ENCODE results near the gene RCAN3.

RCAN3 gene

DNA sequence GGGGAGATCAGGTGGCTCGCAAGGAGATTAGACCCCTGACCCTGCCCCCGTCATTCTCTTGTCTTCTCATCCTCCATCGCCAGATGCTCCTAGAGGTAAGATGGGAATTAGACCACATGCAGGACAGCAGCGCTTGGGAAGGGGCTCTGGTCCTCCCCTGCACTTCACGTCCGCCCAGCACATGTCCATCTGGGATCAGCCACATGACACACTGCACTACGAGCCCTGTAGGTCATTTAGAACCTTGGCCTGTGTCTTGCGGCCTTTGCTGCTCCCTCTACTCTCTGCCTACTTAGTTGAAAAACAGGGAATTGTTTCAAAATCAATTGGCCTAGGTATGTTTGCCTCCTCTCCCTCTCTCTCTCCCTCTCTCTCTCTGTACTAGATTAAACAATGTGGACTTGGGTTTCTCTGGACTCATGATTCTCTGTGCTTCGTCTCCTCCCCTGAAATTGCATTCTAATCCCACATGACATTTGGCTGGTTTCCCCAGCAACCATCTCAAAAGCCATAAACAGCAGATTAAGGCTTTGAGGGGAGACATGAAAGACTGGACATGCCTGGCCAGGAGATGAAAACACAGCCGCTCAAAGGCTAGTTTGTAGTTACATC is 49.4 kb downstream of the RCAN3 start:
- no peak for DNase-seq

DNA sequence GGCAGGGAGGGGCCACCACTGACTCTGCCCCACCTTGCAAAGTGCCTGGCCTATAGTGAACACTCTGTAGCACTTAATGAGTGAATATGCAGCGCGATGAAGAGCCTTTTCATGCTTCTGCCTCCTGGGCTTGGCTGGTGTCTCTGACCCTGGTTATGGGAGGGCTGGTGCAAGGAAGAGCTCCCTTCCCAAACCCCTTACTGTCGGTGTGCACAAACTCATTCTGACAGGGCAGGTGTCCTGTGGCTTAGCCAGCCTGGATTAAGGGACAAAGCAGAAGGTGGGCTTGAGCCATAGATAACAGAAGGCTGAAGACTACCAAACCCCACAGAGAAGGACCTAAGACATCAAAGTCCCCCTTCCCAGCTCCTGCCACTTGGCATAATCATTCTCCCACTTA is 51.3 kb downstream of the RCAN3 start:
- no peak for DNase-seq

DNA sequence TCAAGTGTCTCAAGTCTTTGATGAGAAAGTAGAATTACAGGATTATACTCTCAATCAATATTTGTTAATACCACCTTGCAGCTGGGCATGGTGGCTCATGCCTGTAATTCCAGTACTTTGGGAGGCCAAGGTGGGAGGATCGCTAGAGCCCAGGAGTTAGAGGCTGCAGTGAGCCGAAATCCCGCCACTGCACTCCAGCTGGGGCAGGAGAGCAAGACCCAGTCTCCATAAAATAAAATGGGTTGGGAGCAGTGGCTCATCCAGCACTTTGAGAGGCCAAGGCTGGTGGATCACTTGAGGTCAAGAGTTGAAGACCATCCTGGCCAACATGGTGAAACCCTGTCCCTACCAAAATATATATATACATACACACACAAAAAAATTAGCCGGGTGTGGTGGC is 52.1 kb downstream of the RCAN3 start:
- no peak for DNase-seq

DNA sequence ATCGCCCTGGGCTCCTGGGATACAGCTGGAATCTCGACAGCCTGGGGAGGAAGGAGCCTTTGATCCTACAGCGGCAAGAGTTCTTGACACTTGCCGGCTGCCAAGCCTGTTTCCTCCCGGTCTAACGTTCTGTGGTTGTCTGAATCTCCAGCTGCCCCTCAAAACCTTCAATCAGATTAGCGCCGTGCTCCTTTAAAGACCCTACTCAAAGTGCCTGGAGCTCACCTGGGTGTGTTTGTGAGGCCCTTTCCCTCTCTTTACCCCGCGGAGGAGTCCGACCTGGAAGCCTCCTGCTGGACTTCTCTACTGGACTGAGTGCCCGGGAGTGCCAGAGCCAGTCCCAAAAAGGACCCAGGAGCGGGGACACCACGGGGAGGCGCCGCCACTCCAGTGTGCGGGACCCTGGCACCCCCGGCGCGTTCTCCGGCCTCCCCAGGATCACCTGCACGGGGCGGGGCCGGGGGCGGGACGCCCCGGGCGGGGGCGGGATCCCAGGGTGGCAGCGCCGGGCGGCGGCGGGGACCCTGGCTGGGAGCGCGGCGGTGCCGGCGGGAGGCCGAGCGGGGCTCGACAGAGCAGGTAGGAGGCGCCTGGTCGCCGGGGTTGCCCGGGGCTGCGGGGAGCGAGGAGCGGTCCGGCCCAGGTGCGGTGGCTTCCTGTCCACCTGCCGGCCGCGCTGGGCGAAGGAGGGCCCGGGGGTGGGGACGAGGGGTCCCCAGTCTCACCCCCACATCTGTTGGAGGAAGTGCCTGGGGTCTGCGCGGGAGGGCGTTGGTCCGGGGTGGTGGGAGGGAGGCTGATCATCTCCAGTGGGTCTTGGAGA is 53.2 kb downstream of the RCAN3 start, which contains the start of gene NCMAP:
NCMAP (plus strand) TSS at position 497 of the 823 bp plus-strand sequence. CDS start 39,344 bp downstream, outside the sequence.
- peak; percentile 22 to 64 (median 56) for DNase-seq

DNA sequence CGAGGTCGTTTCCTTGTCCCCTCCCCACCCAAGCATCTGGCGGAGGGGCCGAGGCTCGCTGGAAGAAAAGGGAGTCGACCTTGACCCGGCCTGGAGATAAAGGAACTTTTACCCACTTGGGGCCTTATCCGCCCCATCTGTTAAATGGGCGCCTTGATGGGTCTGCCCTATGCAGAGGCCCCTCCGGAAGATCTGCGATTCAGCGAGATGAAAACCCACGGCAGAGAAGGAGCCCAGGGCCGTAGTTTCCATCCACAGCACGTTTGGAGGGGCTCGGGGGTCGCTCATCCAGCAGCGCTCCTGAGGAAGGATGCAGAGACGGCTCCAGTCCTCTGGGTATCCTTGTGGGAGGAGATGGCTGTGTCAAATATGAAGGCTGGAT is 53.8 kb downstream of the RCAN3 start:
- DNase-seq: no peak

DNA sequence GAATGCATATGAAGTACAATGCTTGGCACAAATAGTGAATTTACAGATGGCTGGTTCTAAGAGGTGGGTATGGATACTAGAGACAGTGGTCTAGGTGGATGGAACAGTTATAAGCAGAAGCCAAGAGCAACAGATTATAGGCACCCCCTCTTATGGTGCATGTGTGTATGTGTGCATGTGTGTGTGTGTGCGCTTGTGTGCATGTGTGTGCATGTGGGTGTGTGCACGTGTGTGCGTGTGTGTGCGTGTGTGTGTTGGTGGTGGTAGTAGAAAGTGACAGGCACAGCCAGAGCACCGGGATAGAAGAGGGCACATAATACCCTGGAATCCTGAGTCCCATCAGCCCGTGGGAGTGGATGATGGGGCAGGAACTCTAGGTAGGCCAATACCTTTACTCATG is 54.6 kb downstream of the RCAN3 start:
- DNase-seq: no peak

DNA sequence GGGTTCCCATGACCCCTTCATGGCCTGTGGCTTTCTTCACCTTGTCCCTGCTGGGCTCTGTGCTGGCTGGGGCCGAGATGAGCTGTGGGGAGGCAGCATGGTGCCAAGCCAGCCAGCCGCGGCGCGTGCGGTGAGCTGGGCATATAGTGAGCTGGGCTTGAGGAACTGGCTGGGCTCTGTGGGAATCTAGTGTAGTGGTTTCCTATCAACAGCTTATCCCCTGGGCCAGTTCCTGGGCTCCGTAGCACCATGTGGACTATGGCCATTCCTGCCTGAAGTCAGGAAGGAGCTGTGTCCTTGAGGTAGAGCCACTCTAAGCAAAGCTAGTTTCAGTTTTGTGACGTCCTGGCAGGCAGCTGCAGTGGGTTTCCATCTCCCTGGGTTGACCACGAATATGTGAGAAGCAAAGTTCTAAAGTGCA is 55.1 kb downstream of the RCAN3 start:
- no peak for DNase-seq

DNA sequence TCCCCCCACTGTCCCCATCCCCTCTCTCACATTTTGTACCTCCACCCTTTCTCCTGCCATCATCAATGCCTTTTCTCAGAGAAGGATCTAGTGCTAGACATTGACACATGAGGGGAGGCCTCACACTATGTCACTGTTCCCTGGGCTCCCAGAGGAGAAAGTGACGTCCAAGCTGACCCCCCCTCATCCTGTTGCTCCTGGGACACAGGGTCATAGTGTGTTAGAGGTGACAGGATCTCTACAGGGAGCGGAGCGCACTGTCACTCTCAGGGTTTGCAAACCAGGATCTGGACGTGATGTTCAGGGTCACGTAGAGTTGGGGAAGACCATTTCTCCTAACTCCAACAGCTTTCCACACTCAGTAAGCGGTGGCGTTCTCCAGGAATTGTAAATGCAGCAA is 55.8 kb downstream of the RCAN3 start:
- no peak for DNase-seq

DNA sequence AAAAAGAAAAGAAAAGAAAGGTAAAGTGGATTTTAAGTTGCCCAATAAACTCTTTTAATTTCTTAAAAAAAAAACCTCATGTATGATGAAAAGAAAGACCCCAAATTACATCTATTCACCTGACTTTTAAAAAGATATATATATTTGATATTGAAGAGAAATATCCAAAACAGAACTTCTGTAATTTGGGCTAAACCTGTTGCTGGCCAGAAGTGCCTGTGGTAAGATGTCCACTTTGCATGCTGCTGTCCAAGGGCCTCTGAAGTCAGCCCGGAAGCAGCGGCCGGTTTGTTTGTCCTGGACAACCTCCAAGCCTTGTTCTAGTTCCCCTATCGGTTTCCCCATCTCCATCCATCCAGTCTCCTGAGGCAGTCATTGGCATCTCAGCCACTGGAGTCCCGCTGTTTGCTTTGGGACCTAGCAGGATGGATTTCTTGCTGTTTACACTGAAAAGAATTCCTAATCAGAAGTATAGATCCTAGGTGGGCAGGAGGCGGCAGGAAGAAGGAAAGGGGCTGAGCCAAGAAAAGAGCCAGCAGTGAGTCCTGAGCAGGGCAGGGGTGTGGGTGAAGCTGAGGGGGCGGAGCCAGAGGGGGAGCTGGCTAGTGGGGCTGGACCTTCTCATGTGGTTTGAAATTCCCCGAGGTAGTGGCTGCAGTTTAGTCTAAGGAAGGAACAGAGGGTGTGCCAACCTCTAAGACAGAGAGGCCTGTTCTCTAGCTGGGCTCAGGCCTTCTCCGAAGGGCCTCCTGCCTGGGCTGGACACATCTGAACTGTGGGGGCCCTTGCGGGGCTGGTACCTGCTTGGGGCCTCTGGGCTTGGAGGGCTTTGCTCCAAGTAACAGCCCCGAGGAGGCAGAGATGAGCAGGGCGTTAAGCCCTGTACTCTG is 56.5 kb downstream of the RCAN3 start:
- no peak for DNase-seq

DNA sequence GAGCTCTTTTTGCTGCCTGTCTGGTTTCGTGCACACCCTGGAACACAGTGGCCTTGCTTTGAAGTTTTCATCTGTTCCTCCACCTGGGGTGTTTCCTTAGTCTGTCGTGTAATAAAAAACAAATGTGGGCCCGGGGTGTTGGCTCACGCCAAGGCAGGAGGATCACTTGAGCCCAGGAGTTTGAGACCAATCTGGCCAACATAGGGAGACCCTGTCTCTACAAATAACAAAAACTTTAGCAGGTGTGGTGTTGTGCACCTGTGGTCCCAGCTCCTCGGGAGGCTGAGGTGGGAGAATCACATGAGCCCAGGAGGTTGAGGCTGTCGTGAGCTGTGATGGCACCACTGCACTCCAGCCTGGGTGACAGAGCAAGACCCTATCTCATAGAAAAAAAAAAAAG is 57.7 kb downstream of the RCAN3 start:
- no peak for DNase-seq

DNA sequence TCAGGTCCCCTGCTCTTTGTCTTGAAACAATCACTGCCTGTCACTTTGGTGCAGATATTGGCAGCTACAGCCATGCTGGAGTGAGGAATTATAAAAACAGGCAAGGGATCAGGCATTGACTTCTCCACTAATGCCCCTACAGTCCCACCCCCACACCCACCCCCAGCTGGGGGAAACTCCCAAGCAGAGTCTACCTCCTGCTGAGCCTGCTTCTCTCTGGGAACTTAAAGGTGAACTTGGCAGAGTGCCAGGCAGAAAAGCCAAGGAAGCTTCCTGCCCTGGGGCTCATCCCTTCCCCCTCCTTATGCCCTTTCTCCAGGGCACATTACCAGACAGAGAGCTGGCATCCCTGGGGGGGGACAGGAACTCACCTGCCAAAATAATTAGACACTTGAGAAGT is 60.0 kb downstream of the RCAN3 start:
- DNase-seq: no peak

DNA sequence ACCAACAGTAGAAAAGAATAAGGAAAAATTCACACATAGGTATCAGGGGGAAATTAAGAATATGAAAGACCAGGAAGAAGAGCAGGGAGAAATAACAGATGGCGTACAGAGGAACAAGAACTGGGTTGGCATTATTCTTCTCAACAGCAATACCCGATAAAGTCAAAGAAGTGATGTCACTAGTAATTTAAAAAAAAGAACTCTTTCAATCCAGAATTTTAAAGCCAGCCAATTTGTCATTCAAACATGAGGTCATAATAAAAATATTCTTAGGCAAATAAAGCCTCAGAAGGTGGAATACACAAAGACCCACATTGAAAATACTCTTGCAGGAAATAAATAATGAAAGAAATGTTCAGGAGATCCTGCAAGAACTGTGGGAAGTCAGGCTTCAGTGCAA is 62.1 kb downstream of the RCAN3 start:
- no peak for DNase-seq

DNA sequence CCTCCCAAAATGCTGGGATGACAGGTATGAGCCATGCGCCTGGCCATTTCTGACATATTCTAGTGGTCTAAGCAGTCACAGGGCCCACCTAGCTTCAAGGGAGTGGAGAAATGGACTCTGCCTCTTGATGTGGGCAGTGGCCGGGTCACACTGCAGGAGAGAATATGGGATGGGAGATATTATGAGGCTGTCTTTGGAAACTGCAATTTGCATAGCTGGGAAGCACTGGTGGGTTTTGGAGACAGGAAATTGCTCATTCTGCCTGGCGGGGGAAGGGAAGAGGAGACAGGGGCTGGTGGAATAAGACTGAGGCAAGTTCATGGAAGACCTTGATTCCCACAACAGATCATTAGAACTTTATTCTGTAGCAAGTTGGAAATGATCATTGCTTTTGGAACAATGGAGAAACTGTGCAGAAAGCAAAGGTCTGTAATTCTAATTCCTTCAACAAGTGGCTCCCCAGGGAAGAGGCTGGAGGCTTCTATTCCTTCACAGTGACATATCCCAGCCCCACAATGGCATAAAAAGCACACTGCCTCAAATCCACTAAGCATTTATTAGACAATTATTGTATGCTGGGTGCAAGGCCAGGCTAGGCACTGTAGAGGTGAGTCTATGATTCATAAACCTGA is 63.7 kb downstream of the RCAN3 start:
- no peak for DNase-seq

DNA sequence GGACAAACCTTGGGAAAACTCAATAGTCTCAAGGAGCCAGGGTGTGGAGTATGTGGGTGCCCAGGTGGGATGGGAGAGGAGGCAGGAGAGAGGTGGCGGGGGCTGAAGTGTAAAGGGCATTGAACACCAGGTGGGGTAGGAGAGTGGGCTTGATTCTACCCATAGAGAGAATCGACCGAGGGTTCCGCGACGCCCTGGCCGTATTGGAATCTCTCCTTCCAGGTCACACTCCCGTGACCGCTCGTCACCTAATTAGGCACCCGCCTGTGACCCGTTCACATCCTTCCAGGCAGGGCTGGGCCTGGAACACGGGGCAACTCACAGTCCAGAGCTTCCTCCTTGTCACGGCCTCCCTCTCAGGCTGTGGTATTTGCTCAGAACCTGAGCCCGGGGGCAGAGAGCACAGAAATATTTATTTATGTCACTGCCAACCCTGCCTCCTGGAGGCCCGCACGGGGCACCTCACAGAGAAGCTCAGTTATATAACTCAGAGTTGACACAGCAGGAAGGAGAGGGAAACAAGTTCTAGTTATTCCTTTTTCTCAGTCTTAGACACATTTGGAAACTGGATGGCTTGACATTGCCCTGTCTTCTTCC is 65.3 kb downstream of the RCAN3 start:
- peak in 3 of 6 experiments; percentile 7 to 13 (median 9) for DNase-seq

DNA sequence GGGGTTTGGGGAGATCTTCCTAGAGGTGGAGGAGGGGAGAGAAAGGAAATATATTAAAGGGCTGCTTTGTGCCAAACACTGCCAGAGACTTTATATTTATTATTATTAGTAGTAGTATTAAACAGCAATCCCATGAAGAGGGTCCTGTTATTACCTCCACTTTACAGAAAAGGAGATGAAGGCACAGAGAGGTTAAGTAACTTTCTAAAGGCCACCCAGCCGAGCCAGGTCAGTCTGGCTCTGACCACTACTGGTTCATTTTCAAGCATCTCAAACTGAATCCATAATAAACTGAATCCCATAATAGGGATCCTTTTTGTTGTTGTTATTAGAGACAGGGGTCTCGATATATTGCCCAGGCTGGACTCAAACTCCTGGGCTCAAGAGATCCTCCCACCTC is 65.8 kb downstream of the RCAN3 start:
- no peak for DNase-seq

DNA sequence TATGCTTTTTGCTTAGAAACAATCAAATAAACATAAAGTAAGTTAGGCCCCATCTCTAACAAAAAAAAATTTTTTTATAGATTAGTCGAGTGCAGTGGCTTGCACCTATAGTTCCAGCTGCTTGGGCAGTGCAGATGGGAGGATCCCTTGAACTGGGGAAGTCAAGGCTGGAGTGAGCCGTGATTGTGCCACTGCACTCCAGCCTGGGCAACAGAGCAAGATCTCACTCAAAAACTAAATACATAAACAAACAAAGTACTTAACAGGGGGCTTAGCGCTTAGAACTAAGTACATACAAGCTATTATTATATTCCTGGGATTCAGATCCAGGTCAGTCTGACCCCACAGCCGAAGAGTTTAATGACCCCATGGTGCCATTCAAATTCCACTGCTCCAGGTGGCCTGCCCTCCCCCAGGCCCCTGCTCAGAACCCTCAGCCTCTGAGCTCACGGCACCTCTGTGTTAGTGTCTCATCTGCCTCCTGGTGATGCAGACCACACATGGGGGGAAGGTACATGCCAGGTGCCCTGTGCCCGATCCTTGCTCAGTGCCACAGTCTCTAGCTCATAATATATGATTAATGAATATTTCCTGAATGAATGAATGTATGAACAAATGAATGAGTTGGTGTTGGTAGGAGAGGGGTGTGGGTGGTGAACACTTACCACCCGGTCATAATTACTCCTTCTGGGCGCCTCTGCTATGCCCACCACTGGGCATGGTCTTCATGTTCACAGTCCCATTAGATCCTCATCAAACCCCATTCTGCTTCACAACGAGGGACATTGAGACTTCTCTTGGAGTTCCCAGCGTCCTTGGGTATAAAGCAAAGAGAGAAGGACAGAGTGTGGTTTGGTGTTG is 67.9 kb downstream of the RCAN3 start:
- DNase-seq: no peak

DNA sequence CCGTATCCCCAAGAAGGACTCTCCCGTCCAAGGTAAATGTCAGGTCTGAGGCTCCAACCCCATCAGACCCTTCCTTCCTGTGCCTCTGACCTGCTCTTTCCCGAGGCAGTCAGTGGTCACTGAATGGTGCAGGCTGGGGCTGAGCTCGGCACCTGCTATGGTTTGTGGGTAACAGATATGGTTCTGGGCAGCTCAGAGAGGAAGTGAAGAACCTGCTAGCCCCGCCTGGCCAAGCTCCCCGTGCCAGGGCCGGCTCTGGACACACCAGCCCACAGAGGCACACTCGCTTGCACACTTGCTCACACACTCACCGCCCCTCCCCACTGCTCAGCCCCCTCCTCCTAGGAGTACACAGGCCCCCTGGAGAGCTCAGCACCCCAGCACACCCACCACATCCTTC is 69.7 kb downstream of the RCAN3 start:
- no peak for DNase-seq

DNA sequence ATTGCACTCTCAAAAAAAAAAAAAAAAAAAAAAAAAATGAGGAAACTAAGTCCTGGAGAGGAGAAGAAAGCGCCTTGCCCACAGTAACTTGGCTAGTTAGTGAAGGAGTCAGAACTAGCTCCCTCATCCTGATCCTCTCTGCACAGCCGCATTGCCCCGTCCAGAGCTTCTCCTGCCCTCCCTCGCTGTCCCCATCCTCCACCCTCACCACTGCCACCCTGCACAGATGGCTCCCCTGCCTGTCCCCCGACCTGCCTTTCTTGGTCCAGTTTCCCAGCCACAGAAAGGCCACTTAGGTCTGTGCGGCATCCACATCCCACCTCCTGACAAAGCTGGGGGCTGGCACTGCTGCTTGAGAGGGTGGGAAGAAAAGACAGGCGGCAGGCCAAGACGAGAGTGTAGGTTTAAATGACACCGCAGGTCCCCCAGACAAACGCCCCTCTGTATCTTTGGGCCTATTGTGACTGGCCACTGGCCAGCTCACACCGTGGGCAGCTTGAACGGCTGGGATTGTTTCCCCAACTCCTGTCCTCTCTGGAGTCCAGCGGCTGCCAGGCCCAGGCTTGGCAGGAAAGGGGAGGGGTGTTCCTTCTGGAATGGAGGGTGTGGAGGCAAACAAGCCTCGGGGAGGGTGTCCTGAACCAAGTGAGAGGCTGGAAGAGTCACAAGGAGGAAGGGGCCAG is 73.4 kb downstream of the RCAN3 start:
- DNase-seq: no peak

DNA sequence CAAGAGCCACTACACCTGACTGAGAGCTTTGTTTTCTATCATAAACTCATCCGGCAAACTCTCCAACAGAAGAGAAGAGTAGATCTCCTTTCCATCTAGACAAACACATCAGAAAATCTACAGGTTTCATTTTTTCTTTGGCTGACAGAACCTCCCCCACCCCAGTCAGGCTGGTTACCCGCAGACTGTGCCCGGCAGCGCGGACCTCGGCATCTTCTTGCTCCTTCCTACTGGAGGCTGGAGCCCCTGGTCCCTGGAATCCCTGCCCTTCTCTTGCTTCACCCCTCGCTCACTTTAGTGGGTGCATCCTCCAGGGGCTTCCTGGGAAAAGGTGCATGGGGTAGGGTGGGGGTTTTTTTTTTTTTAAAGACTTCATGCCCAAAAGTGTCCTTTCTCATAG is 76.2 kb downstream of the RCAN3 start:
- no peak for DNase-seq

DNA sequence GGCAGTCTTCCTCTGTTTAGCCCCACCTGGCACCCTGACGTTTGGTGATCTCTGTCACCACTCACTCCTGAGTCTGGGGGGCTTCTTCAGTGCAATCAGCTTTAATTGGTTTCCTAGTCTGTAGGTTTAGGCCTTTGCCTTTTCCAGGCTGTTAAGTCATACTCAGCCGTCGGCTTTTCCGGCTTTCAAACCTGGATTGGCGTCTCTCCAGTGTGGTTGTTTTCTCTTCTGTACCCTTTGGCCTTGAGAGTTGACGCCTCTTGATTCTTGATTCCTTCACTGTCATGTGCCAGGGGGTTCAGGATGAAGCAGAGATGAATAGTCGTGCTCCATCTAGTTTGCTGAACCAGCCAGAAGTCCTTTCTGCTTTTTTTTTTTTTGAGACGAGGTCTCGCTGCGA is 78.1 kb downstream of the RCAN3 start:
- no peak for DNase-seq

DNA sequence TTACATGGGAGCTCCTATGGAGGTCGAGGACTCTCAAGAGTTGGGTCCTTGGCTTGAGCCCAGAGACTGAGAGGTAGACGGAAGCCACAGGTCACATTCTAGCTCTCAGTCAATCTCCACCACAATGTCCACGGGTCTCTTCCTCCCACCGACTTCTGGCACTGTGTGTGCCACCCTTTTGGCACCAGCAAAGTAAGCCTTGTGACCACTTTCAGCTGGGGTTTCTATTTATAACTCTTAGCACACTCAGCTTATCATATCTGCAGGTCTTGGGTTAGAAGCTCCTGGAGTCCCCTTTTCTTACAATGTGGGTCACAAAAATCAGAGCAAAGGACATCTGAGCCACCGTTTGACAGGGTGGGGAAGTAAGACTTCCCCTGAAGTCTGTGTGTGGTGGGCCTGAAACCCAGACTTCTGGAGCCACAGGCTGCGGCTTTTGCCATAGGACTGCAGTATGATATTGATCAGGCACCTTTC is 81.6 kb downstream of the RCAN3 start:
- no peak for DNase-seq

Data from stimulated activated naive CD4-positive, alpha-beta T cell (primary cell).